Posterior cingulate gyrus (tissue), 11 donors: ENCODE measurements around the gene DIPK1B.

Experiments used
- DNase-seq, 10 donors: peaks; one replicate each; pipeline versions ENCODE4 v3.0.0 to v3.0.0-alpha.2; 2020 to 2021; ENCODE audit warnings: mixed read lengths in 3 of 10
- intact Hi-C: fragments of 100-400 bp; cut with DNase I; formaldehyde crosslinking; loops from one replicate; pipeline ENCODE4 v1.15.1; 2023

The DIPK1B gene

DNA sequence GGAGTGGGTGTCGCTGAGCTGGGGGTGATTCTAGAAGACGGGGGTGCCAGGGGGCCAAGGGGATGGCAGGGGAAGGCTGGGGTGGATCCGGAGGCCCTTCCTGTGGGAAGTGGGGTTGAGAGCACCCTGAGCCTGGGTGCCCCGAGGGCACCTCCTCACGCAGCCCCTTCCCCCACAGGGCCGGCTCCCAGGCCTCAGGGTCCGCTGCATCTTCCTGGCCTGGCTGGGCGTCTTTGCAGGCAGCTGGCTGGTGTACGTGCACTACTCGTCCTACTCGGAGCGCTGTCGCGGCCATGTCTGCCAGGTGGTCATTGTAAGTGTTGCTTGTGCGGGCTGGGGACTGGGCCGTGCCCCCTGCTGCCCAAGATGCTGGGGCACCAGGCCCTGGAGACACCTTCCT, 5.0 kb downstream of the DIPK1B start:
- intact Hi-C loops, result no loop called here
- DNase-seq, result no peak

- no peak for DNase-seq
- intact Hi-C loops, result no loop called here
Measured at GRCh38 chr9:136718345-136719194, 6.2 kb downstream of the DIPK1B start.

DNA sequence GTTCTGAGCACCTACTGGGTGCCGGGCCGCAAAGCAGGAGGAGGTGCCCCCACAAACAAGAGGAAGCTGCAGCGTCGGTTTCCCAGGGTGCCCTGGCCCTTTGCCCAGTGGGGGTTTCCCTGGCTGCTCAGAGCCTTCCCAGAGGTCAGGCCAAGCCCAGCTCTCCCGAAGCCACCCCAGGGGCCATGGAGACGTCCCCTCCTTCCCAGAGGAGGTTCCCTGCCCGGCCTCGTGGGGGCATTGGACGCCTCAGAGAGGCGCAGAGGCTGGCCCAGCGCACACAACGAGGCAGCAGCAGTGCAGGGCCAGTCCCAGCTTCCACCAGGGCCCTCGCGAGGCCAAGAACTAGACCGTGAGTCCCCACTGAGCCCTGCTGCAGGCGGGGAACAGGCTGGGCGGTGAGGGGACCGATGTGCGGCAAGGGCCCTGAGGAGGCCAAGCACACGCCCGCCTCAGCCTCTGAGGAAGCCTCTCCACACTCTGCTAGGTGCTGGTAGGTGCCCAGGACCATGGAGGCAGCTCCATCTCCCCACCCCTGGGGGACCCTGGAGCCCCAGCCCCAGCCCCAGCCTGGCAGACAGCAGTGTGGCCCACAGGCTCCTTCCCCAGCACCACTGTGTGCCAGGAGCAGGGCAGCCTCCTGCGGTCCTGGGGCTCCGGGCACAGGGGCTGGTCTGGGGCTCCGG, 7.0 kb downstream of the DIPK1B start:
- no peak for DNase-seq
- intact Hi-C loops, result no loop called here

- intact Hi-C loops, result no loop called here
- no peak for DNase-seq
Measured at GRCh38 chr9:136720251-136720897, 8.0 kb downstream of the DIPK1B start.

- no peak for DNase-seq
- intact Hi-C loops, result no loop called here
Measured at GRCh38 chr9:136720898-136721338, 8.5 kb downstream of the DIPK1B start.

DNA sequence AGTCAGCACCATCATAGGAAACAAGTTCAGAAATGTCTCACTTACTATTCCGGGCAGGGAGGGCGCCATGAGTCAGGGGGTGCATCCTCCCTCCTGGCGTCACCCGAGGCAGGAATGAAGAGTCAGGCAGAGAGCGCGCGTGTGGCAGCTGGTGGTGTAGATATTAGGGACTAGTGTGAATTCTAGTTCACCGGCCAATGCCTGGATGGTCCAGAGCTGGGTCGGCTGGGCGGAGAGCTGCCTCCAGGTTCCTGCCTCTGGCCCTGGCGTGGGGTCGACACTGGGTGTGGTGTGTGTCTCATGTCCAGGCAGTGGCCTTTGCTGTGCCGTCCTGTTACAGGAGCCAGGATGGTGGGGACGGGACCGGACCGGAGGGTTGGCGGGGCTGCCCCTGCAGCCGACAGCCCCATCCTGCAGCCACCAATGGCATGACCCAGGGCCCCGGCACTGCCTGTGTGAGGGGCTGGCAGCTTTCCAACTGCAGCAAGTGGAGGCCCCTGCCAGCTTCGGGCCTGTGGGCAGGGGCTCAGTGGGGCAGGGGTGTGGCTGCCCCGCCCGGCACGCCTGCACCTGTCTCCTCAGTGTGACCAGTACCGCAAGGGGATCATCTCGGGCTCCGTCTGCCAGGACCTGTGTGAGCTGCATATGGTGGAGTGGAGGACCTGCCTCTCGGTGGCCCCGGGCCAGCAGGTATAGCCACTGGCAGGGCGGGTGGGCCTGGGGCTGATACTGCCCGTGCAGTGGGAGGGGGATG, 9.1 kb downstream of the DIPK1B start:
- intact Hi-C loops, result no loop called here
- DNase-seq, result no peak

- intact Hi-C loops, result no loop called here
- DNase-seq, result no peak
Measured at GRCh38 chr9:136722093-136722968, 10.0 kb downstream of the DIPK1B start.

DNA sequence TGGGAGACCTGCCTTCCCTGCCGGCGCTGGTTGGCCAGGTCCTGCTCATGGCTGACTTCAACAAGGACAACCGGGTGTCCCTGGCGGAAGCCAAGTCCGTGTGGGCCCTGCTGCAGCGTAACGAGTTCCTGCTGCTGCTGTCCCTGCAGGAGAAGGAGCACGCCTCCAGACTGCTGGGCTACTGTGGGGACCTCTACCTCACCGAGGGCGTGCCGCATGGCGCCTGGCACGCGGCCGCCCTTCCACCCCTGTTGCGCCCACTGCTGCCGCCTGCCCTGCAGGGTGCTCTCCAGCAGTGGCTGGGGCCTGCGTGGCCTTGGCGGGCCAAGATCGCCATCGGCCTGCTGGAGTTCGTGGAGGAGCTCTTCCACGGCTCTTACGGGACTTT, 10.6 kb downstream of the DIPK1B start:
- intact Hi-C loops, result no loop called here
- no peak for DNase-seq

- intact Hi-C loops, result no loop called here
- DNase-seq, result no peak
Measured at GRCh38 chr9:136723362-136723976, 11.1 kb downstream of the DIPK1B start.

GRCh38 chr9:136723989-136724388, 11.6 kb downstream of the DIPK1B start:
- intact Hi-C loops, result no loop called here
- DNase-seq, result no peak

DNA sequence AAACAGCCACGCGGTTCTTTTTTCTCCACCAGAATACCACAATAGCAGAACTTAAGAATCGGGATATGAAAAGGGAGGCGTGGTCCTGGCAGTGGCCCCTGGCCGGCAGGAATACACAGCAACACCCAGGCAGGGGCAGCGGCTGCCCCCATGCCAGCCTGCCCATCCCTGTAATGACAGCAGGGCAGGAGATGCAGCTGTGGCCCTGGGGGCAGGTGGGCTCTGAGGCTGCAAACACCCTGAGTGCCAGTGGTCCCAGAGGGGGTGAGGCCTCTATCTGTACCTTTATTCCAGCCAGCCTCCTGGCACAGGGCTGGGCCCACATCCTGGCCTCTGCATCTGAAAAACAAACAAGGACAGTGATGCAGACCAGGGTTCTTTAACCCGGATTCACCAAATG, 12.4 kb downstream of the DIPK1B start:
- DNase-seq, result no peak
- intact Hi-C loops, result no loop called here

- intact Hi-C loops, result no loop called here
- no peak for DNase-seq
Measured at GRCh38 chr9:136725612-136726011, 13.2 kb downstream of the DIPK1B start.

DNA sequence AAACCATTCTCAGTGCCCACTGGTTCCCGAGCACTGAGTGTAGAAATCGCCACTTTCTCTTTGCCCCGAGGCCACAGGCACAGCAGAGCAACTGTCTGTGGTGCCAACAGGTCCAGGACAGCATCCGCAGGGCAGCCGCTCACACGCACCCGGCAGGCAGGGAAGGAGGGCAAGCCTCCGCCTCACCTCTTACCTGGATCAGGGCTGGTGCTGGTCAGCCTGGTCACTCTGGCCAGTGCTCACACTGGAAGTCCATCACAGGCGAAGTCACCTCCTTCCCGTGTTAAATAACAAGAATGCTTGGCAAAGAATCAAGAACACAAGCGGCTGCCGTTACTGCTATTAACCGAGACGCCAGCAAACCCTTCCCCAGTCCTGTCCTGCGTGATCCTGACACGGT, 13.7 kb downstream of the DIPK1B start:
- intact Hi-C loops, result no loop called here
- DNase-seq, result no peak

DNA sequence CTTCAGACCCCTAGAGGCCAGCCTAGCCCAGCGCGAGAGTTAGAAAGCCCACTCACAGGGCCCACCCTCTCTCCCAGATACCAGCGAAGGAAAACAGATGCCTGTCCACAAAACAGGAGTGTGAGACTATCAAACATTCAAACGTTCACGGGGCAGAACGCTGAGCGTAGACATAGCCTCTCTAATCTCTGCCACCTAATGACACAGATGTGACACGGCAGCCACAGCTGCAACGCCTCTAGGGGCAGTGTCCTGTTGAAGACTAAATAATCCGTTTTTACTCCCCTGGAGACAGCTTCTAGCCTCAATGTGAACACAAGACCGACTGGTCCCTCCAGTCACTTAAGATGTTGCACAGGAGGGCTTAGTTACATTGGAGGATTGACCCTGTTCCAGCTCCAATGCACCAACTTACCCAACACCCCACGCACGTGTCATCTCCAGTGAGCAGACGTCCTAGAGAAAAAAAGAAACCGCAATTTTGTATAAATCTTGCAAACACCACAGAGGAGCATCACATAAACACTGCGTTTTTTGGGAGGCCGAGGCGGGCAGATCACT, 14.3 kb downstream of the DIPK1B start:
- intact Hi-C loops, result no loop called here
- DNase-seq, result no peak

GRCh38 chr9:136728080-136728547, 15.7 kb downstream of the DIPK1B start:
- intact Hi-C loops, result no loop called here
- peak; percentile 79 to 97 (median 86) for DNase-seq

DNA sequence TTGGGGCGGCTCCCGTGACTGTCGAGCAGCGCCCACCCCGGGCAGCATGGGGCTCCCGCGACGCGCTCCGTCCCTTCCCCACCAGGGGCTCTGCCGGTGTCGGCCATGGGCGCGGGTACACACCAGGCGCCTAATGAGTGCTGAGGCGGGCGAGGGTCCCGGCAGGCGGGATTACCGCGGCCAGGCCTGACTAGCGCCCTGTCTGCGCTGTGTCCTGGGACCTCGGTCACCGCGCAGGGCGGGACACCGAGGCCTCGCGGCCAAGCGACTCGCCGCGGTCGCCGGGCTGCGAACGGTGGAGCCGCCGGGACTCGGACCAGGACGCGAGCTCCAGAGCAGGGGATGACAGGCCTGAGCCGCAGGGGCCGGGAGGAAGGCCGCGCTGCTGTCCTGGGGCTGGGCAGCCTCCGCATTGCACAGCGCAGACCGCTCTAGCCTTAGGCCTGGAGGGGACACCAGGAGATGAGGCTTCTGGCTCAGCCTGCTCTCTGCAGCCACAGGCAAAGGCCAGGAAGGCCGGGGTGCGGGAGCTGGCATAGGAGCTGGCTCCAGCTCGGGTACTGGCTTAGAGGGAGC, 16.3 kb downstream of the DIPK1B start:
- DNase-seq, result no peak
- intact Hi-C loops, result no loop called here

DNA sequence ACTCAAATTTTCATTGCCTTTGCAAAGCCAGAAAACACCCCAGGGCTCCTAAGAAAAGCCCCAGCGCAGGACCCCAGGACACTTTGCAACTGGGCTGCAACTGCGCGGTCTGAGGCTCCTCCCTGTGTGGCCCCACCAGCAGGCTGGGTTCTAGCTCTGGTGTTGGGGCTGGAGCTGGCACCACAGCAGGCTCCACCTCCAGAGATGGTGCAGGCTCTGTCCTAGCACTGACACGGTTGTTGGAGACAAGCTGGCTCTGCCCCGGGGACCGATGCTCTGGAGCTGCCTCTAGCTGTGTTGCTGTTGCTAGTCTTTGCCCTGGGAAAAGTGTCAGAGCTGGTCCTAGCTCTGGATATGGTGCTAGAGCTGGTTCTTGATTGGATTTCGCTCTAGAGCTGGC, 16.8 kb downstream of the DIPK1B start:
- peak in 3 of 10 donors; percentile 40 to 91 (median 82) for DNase-seq
- intact Hi-C loops, result no loop called here

- no peak for DNase-seq
- intact Hi-C loops, result no loop called here
Measured at GRCh38 chr9:136729926-136730325, 17.6 kb downstream of the DIPK1B start.
